Uterus (tissue), 4 donors: ENCODE measurements around the gene CDR2L. TPM values are rescaled to one million over a fixed set of nuclear protein-coding genes. Genes with fewer than 3 reads are reported as not detected.
A peak's percentile ranks its signal among the peaks of the same experiment; 100 is the strongest.
"Not testable (repeated sequence)": the region's sequence is repeated elsewhere in the genome, so short reads cannot be mapped to it uniquely, and the experiment has no call there.

Experiments
- DNase-seq, 2 donors: peaks; one replicate each; pipeline ENCODE4 v3.0.0-alpha.2; 2019 to 2020
- H3K27ac ChIP-seq, 2 donors: fragments of 200-600 bp; sonication (generic); 1 replicate in 1 of 2; 2 replicates in 1 of 2; pipeline ENCODE4 v1.5.1; 2016 to 2018
- H3K27me3 ChIP-seq, 2 donors: fragments of 200-600 bp; sonication (generic); one replicate each; pipeline ENCODE4 v1.5.1; 2018 to 2019; ENCODE audit warnings: control low read depth in 1 of 2
- H3K36me3 ChIP-seq, 2 donors: fragments of 200-600 bp; sonication (generic); one replicate each; pipeline ENCODE4 v1.5.1; 2019; ENCODE audit warnings: control low read depth in 1 of 2
- H3K4me1 ChIP-seq, 2 donors: fragments of 200-600 bp; sonication (generic); one replicate each; pipeline ENCODE4 v1.5.1; 2018 to 2019; ENCODE audit warnings: control low read depth in 1 of 2
- H3K4me3 ChIP-seq, 2 donors: fragments of 200-600 bp; sonication (generic); 1 replicate in 1 of 2; 2 replicates in 1 of 2; pipeline ENCODE4 v1.5.1; 2018 to 2019; ENCODE audit warnings: mild to moderate bottlenecking in 1 of 2
- H3K9me3 ChIP-seq, 2 donors: fragments of 200-600 bp; sonication (generic); one replicate each; pipeline ENCODE4 v1.5.1; 2019; ENCODE audit warnings: control low read depth in 1 of 2
- CTCF ChIP-seq, 4 experiments: fragments of 200-600 bp in 2 of 4; fragments of 450-650 bp in 2 of 4; sonication (generic) in 2 of 4; IDR thresholded peaks; one replicate each; pipeline ENCODE4 v1.5.1; 2016 to 2019; ENCODE audit warnings: antibody characterized with exemption in 4 of 4, mild to moderate bottlenecking in 2 of 4, moderate library complexity in 1 of 4
- POLR2A ChIP-seq, 2 donors: fragments of 450-650 bp; IDR thresholded peaks; one replicate each; pipeline ENCODE4 v1.6.1; 2016; ENCODE audit warnings: antibody characterized with exemption in 2 of 2, mild to moderate bottlenecking in 1 of 2, moderate library complexity in 1 of 2
- intact Hi-C: fragments of 100-400 bp; cut with DNase I; formaldehyde crosslinking; loops from one replicate; pipeline ENCODE4 v1.15.1; 2023; ENCODE audit warnings: low total_unique reads
- total RNA-seq, 4 donors: library from RNA; depleted of rRNA in 3 of 4; stranded (reverse); fragments of >200 nt in 3 of 4; gene quantifications; one replicate each; pipeline versions ENCODE4 v1.1.0 to v1.2.4, GENCODE V29; 2014 to 2023
- donor health status: DM: yes; HTN: yes; CAD: no.

Gene CDR2L
- total RNA-seq, 4 donors from 2014 or later, result 4.7 to 25.4 (median 6.7) TPM

- Histone ChIP-seq H3K4me3 (no peak overlapping the region), H3K36me3 (no peaks in the 10 kb centered on the region), H3K27me3 (peaks cover 0 to 4% of the 10 kb centered on the region in 2 donors), H3K4me1 (peaks cover 0 to 11% of the 10 kb centered on the region in 2 donors), H3K9me3 (no peaks in the 10 kb centered on the region), H3K27ac (no peak overlapping the region)
- TF ChIP-seq CTCF (IDR thresholded peaks at IDR 0.05) (no peak), POLR2A (IDR thresholded peaks at IDR 0.05) (no peak)
- DNase-seq, result no peak
- intact Hi-C loops, result loop anchor here (10.0 kb wide), 2 partner anchors 46 to 236 kb away; partner anchors contain the start of genes MRPL58 and NUP85
Measured at GRCh38 chr17:74968361-74968780, 19.1 kb upstream of the CDR2L start.

GRCh38 chr17:74969501-74969900, 17.9 kb upstream of the CDR2L start:
- not testable (repeated sequence) for DNase-seq, H3K9me3 ChIP-seq, H3K36me3 ChIP-seq, H3K4me3 ChIP-seq, H3K27ac ChIP-seq, H3K27me3 ChIP-seq
- intact Hi-C loops, result loop anchor here (10.0 kb wide), 2 partner anchors 45 to 235 kb away; partner anchors contain the start of genes MRPL58 and NUP85
- H3K4me1 ChIP-seq, result peaks cover 0 to 11% of the 10 kb centered on the region in 2 donors

GRCh38 chr17:74970395-74970794, 17.0 kb upstream of the CDR2L start:
- intact Hi-C loops, result no loop called here
- TF ChIP-seq CTCF (IDR thresholded peaks at IDR 0.05) (no peak), POLR2A (IDR thresholded peaks at IDR 0.05) (peak in 1 of 2 donors; percentile 9)
- Histone ChIP-seq H3K4me1 (peaks cover 0 to 11% of the 10 kb centered on the region in 2 donors), H3K36me3 (no peaks in the 10 kb centered on the region), H3K4me3 (no peak overlapping the region), H3K27ac (peak overlapping the region in 1 of 2 donors; percentile 44), H3K27me3 (peaks cover 0 to 4% of the 10 kb centered on the region in 2 donors), H3K9me3 (no peaks in the 10 kb centered on the region)
- no peak for DNase-seq

GRCh38 chr17:74971069-74971841, 16.2 kb upstream of the CDR2L start:
- H3K4me3 ChIP-seq, result no peak overlapping the region

GRCh38 chr17:74971842-74972106, 15.7 kb upstream of the CDR2L start:
- Histone ChIP-seq H3K4me1 (peaks cover 0 to 11% of the 10 kb centered on the region in 2 donors), H3K4me3 (peak overlapping the region; percentile 21 to 32), H3K36me3 (no peaks in the 10 kb centered on the region), H3K9me3 (no peaks in the 10 kb centered on the region), H3K27ac (peak overlapping the region in 1 of 2 donors; percentile 44), H3K27me3 (peaks cover 0 to 4% of the 10 kb centered on the region in 2 donors)
- intact Hi-C loops, result no loop called here
- TF ChIP-seq POLR2A (IDR thresholded peaks at IDR 0.05), result no peak
- TF ChIP-seq CTCF (IDR thresholded peaks at IDR 0.05), result no peak
- DNase-seq, result no peak

More at GRCh38 chr17:74971069-74971841, 16.2 kb upstream of the CDR2L start:
- DNase-seq, result no peak
- TF ChIP-seq CTCF (IDR thresholded peaks at IDR 0.05) (no peak), POLR2A (IDR thresholded peaks at IDR 0.05) (no peak)
- intact Hi-C loops, result no loop called here
- H3K36me3 ChIP-seq, result no peaks in the 10 kb centered on the region
- peak overlapping the region in 1 of 2 donors; percentile 44 for H3K27ac ChIP-seq
- H3K27me3 ChIP-seq, result peaks cover 0 to 4% of the 10 kb centered on the region in 2 donors
- H3K9me3 ChIP-seq, result no peaks in the 10 kb centered on the region
- peaks cover 0 to 11% of the 10 kb centered on the region in 2 donors for H3K4me1 ChIP-seq
